IMR-90 (cell line): ENCODE measurements around the gene LMTK2.

Experiments
- BHLHE40 ChIP-seq: fragments of 150-350 bp; IDR thresholded peaks from 2 replicates; pipeline ENCODE4 v1.6.1; 2016; ENCODE audit warnings: mild to moderate bottlenecking, low read depth, low read length
- CEBPB ChIP-seq: IDR thresholded peaks from 2 replicates; pipeline ENCODE4 v1.6.1; 2012; ENCODE audit warnings: low read depth, low read length, improper control_type of control experiment
- CHD1 ChIP-seq: IDR thresholded peaks from 2 replicates; pipeline ENCODE4 v1.6.1; 2012; ENCODE audit warnings: low read depth, low read length, improper control_type of control experiment
- CTCF ChIP-seq: conservative IDR thresholded peaks from 2 replicates; pipeline ENCODE4 v1.5.1; 2012; ENCODE audit warnings: mild to moderate bottlenecking, low read depth, low read length, improper control_type of control experiment
- MAFK ChIP-seq: IDR thresholded peaks from 2 replicates; pipeline ENCODE4 v1.6.1; 2012; ENCODE audit warnings: low read depth, low read length, improper control_type of control experiment
- MXI1 ChIP-seq: IDR thresholded peaks from 2 replicates; pipeline ENCODE4 v1.6.1; 2012; ENCODE audit warnings: low read depth, mild to moderate bottlenecking, low read length, moderate library complexity, borderline replicate concordance
- NFE2L2 ChIP-seq: fragments of 150-350 bp; IDR thresholded peaks from 2 replicates; pipeline ENCODE4 v1.6.1; 2016; ENCODE audit warnings: low read depth, mild to moderate bottlenecking, low read length
- POLR2A ChIP-seq: IDR thresholded peaks from 2 replicates; pipeline ENCODE4 v1.6.1; 2012; ENCODE audit warnings: mild to moderate bottlenecking, low read depth, low read length
- RAD21 ChIP-seq: IDR thresholded peaks from 2 replicates; pipeline ENCODE4 v1.6.1; 2012; ENCODE audit warnings: low read length, improper control_type of control experiment
- RCOR1 ChIP-seq: IDR thresholded peaks from 2 replicates; pipeline ENCODE4 v1.6.1; 2012; ENCODE audit warnings: mild to moderate bottlenecking, low read length, improper control_type of control experiment; ENCODE audit not compliant: insufficient replicate concordance
- RFX5 ChIP-seq: IDR thresholded peaks from 2 replicates; pipeline ENCODE4 v1.8.0; 2012; ENCODE audit warnings: low read depth, mild to moderate bottlenecking, low read length, moderate library complexity
- SMC3 ChIP-seq: fragments of 150-350 bp; IDR thresholded peaks from 2 replicates; pipeline ENCODE4 v1.6.1; 2016; ENCODE audit warnings: low read depth, mild to moderate bottlenecking, antibody characterized with exemption, low read length, moderate library complexity
- TF ChIP-seq, protein P1 (sequence below): fragments of 150-350 bp; IDR thresholded peaks from 2 replicates; pipeline ENCODE4 v1.6.1; 2017; ENCODE audit warnings: mild to moderate bottlenecking, antibody characterized with exemption, low read length, low read depth
- TF ChIP-seq, protein P2 (sequence below): fragments of 150-350 bp; IDR thresholded peaks from 2 replicates; pipeline ENCODE4 v1.6.1; 2016; ENCODE audit warnings: low read depth, mild to moderate bottlenecking, low read length, moderate library complexity, borderline replicate concordance

- TF ChIP-seq POLR2A: no peak
- TF ChIP-seq CTCF: no peak
- TF ChIP-seq BHLHE40: 0 out of 2 replicates have a peak, but pooled peaks have one; percentile 26
- TF ChIP-seq, protein P1, sequence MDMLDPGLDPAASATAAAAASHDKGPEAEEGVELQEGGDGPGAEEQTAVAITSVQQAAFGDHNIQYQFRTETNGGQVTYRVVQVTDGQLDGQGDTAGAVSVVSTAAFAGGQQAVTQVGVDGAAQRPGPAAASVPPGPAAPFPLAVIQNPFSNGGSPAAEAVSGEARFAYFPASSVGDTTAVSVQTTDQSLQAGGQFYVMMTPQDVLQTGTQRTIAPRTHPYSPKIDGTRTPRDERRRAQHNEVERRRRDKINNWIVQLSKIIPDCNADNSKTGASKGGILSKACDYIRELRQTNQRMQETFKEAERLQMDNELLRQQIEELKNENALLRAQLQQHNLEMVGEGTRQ: no peak
- no peak for TF ChIP-seq MXI1
- TF ChIP-seq MAFK: no peak
- TF ChIP-seq SMC3: no peak
- no peak for TF ChIP-seq CHD1
- TF ChIP-seq, protein P2, sequence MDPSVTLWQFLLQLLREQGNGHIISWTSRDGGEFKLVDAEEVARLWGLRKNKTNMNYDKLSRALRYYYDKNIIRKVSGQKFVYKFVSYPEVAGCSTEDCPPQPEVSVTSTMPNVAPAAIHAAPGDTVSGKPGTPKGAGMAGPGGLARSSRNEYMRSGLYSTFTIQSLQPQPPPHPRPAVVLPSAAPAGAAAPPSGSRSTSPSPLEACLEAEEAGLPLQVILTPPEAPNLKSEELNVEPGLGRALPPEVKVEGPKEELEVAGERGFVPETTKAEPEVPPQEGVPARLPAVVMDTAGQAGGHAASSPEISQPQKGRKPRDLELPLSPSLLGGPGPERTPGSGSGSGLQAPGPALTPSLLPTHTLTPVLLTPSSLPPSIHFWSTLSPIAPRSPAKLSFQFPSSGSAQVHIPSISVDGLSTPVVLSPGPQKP: no peak
- no peak for TF ChIP-seq RAD21
- no peak for TF ChIP-seq NFE2L2
- TF ChIP-seq RCOR1: no peak
- TF ChIP-seq RFX5: no peak
- no peak for TF ChIP-seq CEBPB
Observed at GRCh38 chr7:98116656-98117461, 10.2 kb downstream of the LMTK2 start.
